ENCODE data around the gene PLEKHH2.

- TF ChIP-seq, protein P1, sequence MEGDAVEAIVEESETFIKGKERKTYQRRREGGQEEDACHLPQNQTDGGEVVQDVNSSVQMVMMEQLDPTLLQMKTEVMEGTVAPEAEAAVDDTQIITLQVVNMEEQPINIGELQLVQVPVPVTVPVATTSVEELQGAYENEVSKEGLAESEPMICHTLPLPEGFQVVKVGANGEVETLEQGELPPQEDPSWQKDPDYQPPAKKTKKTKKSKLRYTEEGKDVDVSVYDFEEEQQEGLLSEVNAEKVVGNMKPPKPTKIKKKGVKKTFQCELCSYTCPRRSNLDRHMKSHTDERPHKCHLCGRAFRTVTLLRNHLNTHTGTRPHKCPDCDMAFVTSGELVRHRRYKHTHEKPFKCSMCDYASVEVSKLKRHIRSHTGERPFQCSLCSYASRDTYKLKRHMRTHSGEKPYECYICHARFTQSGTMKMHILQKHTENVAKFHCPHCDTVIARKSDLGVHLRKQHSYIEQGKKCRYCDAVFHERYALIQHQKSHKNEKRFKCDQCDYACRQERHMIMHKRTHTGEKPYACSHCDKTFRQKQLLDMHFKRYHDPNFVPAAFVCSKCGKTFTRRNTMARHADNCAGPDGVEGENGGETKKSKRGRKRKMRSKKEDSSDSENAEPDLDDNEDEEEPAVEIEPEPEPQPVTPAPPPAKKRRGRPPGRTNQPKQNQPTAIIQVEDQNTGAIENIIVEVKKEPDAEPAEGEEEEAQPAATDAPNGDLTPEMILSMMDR (conservative IDR thresholded peaks at IDR 0.05; ENCODE audit: low read depth in 2 of 2), result no peak
- TF ChIP-seq JUNB (IDR thresholded peaks at IDR 0.05; ENCODE audit: unreplicated experiment) (no peak), EZH2 (IDR thresholded peaks at IDR 0.05; ENCODE audit: low read depth, unreplicated experiment) (no peak)
Observed at GRCh38 chr2:43738257-43738656, 101.2 kb downstream of the PLEKHH2 start.
